ENCODE data around the gene C3orf22.

- TF ChIP-seq POLR2A (IDR thresholded peaks at IDR 0.05; ENCODE audit: low read depth, low read length) (no peak), POLR2AphosphoS5 (IDR thresholded peaks at IDR 0.05; ENCODE audit: low read depth, low read length) (no peak), SPI1 (IDR thresholded peaks at IDR 0.05; ENCODE audit: low read depth, low read length) (no peak), TAF1 (IDR thresholded peaks at IDR 0.05; ENCODE audit: low read depth, low read length) (no peak)
These were observed 34.2 kb downstream of the C3orf22 start for GRCh38 chr3:126524429-126524988.
